Measurements from ENCODE around the gene AATF.

Gene AATF

GRCh38 chr17:37064956-37065355 is 116.2 kb downstream of the AATF start:
- ChIA-PET CTCF (no interaction called here), POLR2A (no interaction called here)
- no peak for TF ChIP-seq SP1 (IDR thresholded peaks at IDR 0.05)
- TF ChIP-seq PKNOX1 (IDR thresholded peaks at IDR 0.05): no peak
- TF ChIP-seq ARNT (IDR thresholded peaks at IDR 0.05): no peak
- TF ChIP-seq L3MBTL2 (conservative IDR thresholded peaks at IDR 0.05): no peak
- DNase-seq (ENCODE audit: extremely low spot score): no peak

GRCh38 chr17:37065486-37066321 is 117.0 kb downstream of the AATF start:
- ChIA-PET POLR2A (no interaction called here), CTCF (no interaction called here)
- DNase-seq (ENCODE audit: extremely low spot score): no peak

GRCh38 chr17:37066322-37067255 is 117.8 kb downstream of the AATF start:
- no peak for DNase-seq (ENCODE audit: extremely low spot score)
- ChIA-PET CTCF (no interaction called here), POLR2A (no interaction called here)
- TF ChIP-seq FOXA1 (IDR thresholded peaks at IDR 0.05) (no peak), SUZ12 (IDR thresholded peaks at IDR 0.05) (no peak), LEF1 (IDR thresholded peaks at IDR 0.05; ENCODE audit: borderline replicate concordance) (no peak), FOXM1 (IDR thresholded peaks at IDR 0.05; ENCODE audit: borderline replicate concordance) (no peak), NFRKB (IDR thresholded peaks at IDR 0.05) (no peak), TARDBP (IDR thresholded peaks at IDR 0.05) (no peak), SP1 (IDR thresholded peaks at IDR 0.05) (no peak), HDGF (IDR thresholded peaks at IDR 0.05; ENCODE audit: borderline replicate concordance) (no peak), CTBP1 (IDR thresholded peaks at IDR 0.05; ENCODE audit: borderline replicate concordance) (no peak), ARNT (IDR thresholded peaks at IDR 0.05) (no peak), ELF4 (IDR thresholded peaks at IDR 0.05) (no peak), BHLHE40 (IDR thresholded peaks at IDR 0.05; ENCODE audit: borderline replicate concordance) (no peak), L3MBTL2 (conservative IDR thresholded peaks at IDR 0.05) (no peak), ZNF384 (IDR thresholded peaks at IDR 0.05) (no peak), FOXK2 (IDR thresholded peaks at IDR 0.05) (no peak), PKNOX1 (IDR thresholded peaks at IDR 0.05) (no peak)

More at GRCh38 chr17:37065486-37066321, 117.0 kb downstream of the AATF start:
- TF ChIP-seq BHLHE40 (IDR thresholded peaks at IDR 0.05; ENCODE audit: borderline replicate concordance) (no peak), NFRKB (IDR thresholded peaks at IDR 0.05) (no peak), FOXK2 (IDR thresholded peaks at IDR 0.05) (no peak), CTBP1 (IDR thresholded peaks at IDR 0.05; ENCODE audit: borderline replicate concordance) (no peak), LEF1 (IDR thresholded peaks at IDR 0.05; ENCODE audit: borderline replicate concordance) (no peak), FOXA1 (IDR thresholded peaks at IDR 0.05) (no peak), PKNOX1 (IDR thresholded peaks at IDR 0.05) (no peak), TARDBP (IDR thresholded peaks at IDR 0.05) (no peak), HDGF (IDR thresholded peaks at IDR 0.05; ENCODE audit: borderline replicate concordance) (no peak)

GRCh38 chr17:37067555-37068111 is 118.9 kb downstream of the AATF start:
- TF ChIP-seq FOXM1 (IDR thresholded peaks at IDR 0.05; ENCODE audit: borderline replicate concordance): no peak
- no peak for TF ChIP-seq SP1 (IDR thresholded peaks at IDR 0.05)
- no peak for TF ChIP-seq LEF1 (IDR thresholded peaks at IDR 0.05; ENCODE audit: borderline replicate concordance)
- TF ChIP-seq L3MBTL2 (conservative IDR thresholded peaks at IDR 0.05): no peak
- TF ChIP-seq ELF4 (IDR thresholded peaks at IDR 0.05): no peak
- TF ChIP-seq TARDBP (IDR thresholded peaks at IDR 0.05): no peak
- no peak for TF ChIP-seq BHLHE40 (IDR thresholded peaks at IDR 0.05; ENCODE audit: borderline replicate concordance)
- no peak for TF ChIP-seq FOXK2 (IDR thresholded peaks at IDR 0.05)
- TF ChIP-seq HDGF (IDR thresholded peaks at IDR 0.05; ENCODE audit: borderline replicate concordance): no peak
- TF ChIP-seq CTBP1 (IDR thresholded peaks at IDR 0.05; ENCODE audit: borderline replicate concordance): no peak
- no peak for TF ChIP-seq NFRKB (IDR thresholded peaks at IDR 0.05)
- TF ChIP-seq ZNF384 (IDR thresholded peaks at IDR 0.05): no peak
- no peak for TF ChIP-seq FOXA1 (IDR thresholded peaks at IDR 0.05)
- TF ChIP-seq ARNT (IDR thresholded peaks at IDR 0.05): no peak
- ChIA-PET CTCF (interaction anchor here (0.9 to 1.0 kb wide), 2 partner anchors 20 to 409 kb away, joined by 3 read pairs; no protein-coding TSS in a partner anchor), POLR2A (no interaction called here)
- no peak for DNase-seq (ENCODE audit: extremely low spot score)

- ChIA-PET CTCF (interaction anchor here (0.9 to 1.0 kb wide), 2 partner anchors 20 to 410 kb away, joined by 3 read pairs; no protein-coding TSS in a partner anchor), POLR2A (no interaction called here)
- no peak for DNase-seq (ENCODE audit: extremely low spot score)
- TF ChIP-seq TARDBP (IDR thresholded peaks at IDR 0.05): no peak
- TF ChIP-seq HDGF (IDR thresholded peaks at IDR 0.05; ENCODE audit: borderline replicate concordance): no peak
- no peak for TF ChIP-seq FOXK2 (IDR thresholded peaks at IDR 0.05)
- TF ChIP-seq SUZ12 (IDR thresholded peaks at IDR 0.05): no peak
- TF ChIP-seq ZNF384 (IDR thresholded peaks at IDR 0.05): no peak
- no peak for TF ChIP-seq ARNT (IDR thresholded peaks at IDR 0.05)
- TF ChIP-seq SP1 (IDR thresholded peaks at IDR 0.05): no peak
- TF ChIP-seq L3MBTL2 (conservative IDR thresholded peaks at IDR 0.05): no peak
Observed at GRCh38 chr17:37068266-37068665, 119.5 kb downstream of the AATF start.
